HepG2 (cell line): ENCODE results near the gene THOC1. TPM values are rescaled to one million over a fixed set of nuclear protein-coding genes. Genes with fewer than 3 reads are reported as not detected.
A peak's percentile ranks its signal among the peaks of the same experiment; 100 is the strongest.

Source experiments
- AGO1 ChIP-seq: fragments of 200-400 bp; formaldehyde crosslinking; IDR thresholded peaks from 2 replicates; pipeline ENCODE4 v1.6.1; 2017; ENCODE audit warnings: mild to moderate bottlenecking, low read depth, low read length, moderate library complexity; ENCODE audit not compliant: poor library complexity, severe bottlenecking
- CC2D1A ChIP-seq: sonication (generic); formaldehyde crosslinking; IDR thresholded peaks from 2 replicates; pipeline ENCODE4 v1.8.1; 2023; ENCODE audit warnings: mild to moderate bottlenecking, missing genetic modification reagents
- EEA1 ChIP-seq: sonication (generic); formaldehyde crosslinking; IDR thresholded peaks from 2 replicates; pipeline ENCODE4 v1.5.1; 2020; ENCODE audit warnings: mild to moderate bottlenecking, missing genetic modification reagents, borderline replicate concordance
- NCOA1 ChIP-seq: sonication (generic); formaldehyde crosslinking; IDR thresholded peaks from 2 replicates; pipeline ENCODE4 v1.9.0; 2021; ENCODE audit warnings: missing genetic modification reagents
- SALL2 ChIP-seq: sonication (generic); formaldehyde crosslinking; IDR thresholded peaks from 2 replicates; pipeline ENCODE4 v1.8.1; 2023; ENCODE audit warnings: mild to moderate bottlenecking, missing genetic modification reagents, inconsistent platforms
- ZFP90 ChIP-seq: sonication (generic); formaldehyde crosslinking; IDR thresholded peaks from 2 replicates; pipeline ENCODE4 v1.8.0; 2022; ENCODE audit warnings: missing genetic modification reagents, mild to moderate bottlenecking, inconsistent platforms, borderline replicate concordance
- ZNF292 ChIP-seq: sonication (generic); formaldehyde crosslinking; IDR thresholded peaks from 2 replicates; pipeline ENCODE4 v1.8.1; 2022; ENCODE audit warnings: mild to moderate bottlenecking, low read depth, missing genetic modification reagents, borderline replicate concordance
- polyA plus RNA-seq, 8 experiments: library from polyadenylated mRNA; depleted of rRNA in 3 of 8; stranded (reverse) in 7 of 8; unstranded in 1 of 8; fragments of >200 nt; fragmentation: Illumina TruSeq in 4 of 8; extraction: Trizol in 4 of 8; gene quantifications; 2 replicates each; pipeline versions ENCODE4 v1.2.1 to v1.2.3, GENCODE V29; 2011 to 2016; ENCODE audit warnings: low read depth in 4 of 8, missing spikeins in 1 of 8, mixed read lengths in 1 of 8; ENCODE audit not compliant: insufficient read depth in 1 of 8
- total RNA-seq, 5 experiments: library from RNA; depleted of rRNA; stranded (reverse); fragments of >200 nt; fragmentation: Illumina TruSeq; extraction: Trizol; gene quantifications; 2 replicates each; pipeline ENCODE4 v1.2.3, GENCODE V29; 2016; ENCODE audit warnings: low read depth in 1 of 5
- TF ChIP-seq, protein P1 (sequence below): sonication (generic); formaldehyde crosslinking; IDR thresholded peaks from 2 replicates; pipeline ENCODE4 v1.4.0; 2020; ENCODE audit warnings: mild to moderate bottlenecking, missing genetic modification reagents
- TF ChIP-seq, protein P2 (sequence below): sonication (generic); formaldehyde crosslinking; IDR thresholded peaks from 2 replicates; pipeline ENCODE4 v1.4.0; 2020; ENCODE audit warnings: missing genetic modification reagents
- TF ChIP-seq, protein P3 (sequence below): sonication (generic); formaldehyde crosslinking; IDR thresholded peaks from 2 replicates; pipeline ENCODE4 v1.5.1; 2020; ENCODE audit warnings: mild to moderate bottlenecking, missing genetic modification reagents, borderline replicate concordance
- TF ChIP-seq, protein P4 (sequence below): sonication (generic); formaldehyde crosslinking; IDR thresholded peaks from 2 replicates; pipeline ENCODE4 v1.4.0; 2020; ENCODE audit warnings: missing genetic modification reagents
- TF ChIP-seq, protein P5 (sequence below): IDR thresholded peaks from 2 replicates; pipeline ENCODE4 v1.6.1; 2016; ENCODE audit warnings: control low read depth

Gene THOC1
- total and polyA plus RNA-seq, 2 of the 13 experiments (the other 11 are each of a cell fraction or from before 2014, with no cell fraction given) = 40.6 to 56.7 TPM

DNA sequence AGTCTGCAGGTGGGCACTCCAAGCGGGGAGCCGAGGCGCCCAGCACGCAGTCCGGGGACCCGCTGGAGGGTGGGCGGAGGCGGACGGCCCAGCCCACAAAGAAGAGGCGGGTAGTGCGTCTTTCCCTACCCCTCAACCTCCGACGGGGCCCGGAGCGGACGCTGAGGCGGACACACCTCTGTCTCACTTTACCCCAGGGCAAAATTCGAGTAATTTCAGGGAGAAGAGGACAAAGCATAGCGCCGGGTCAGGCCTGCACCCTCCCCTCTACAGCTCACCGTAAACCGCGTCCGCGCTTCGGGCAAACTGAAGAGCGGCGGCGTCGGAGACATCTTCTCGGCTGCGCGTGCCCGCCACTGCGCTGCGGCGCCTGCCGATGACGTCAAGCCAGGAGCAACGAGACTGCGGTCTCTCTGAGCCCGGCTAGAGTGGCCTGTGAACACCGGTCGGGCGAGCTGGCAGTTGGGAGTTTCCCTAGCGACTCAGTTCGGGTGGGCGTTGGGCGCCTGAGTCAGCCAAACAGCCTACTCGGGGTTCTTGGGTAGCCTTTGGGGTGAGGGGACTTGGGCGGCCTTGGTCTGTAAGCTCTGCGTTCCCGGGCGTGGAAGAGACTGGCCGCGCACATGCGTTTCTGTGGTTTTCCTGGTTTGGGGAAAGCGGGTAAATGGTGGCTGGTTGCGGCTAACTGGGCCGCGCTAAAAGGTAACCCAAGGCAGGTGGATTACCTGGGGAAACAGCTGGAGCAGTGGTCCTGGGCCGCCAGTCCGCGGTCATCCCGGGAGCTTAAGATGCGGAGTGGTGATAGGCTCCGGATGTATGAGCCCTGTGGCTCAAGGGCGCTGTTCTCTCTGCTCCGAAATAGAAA lies at the start of gene THOC1 (continued):
- TF ChIP-seq ZNF292 (CRISPR knock-in tag) = peak; percentile 61; the same call in 1 of the 2 replicates
- TF ChIP-seq, protein P1, sequence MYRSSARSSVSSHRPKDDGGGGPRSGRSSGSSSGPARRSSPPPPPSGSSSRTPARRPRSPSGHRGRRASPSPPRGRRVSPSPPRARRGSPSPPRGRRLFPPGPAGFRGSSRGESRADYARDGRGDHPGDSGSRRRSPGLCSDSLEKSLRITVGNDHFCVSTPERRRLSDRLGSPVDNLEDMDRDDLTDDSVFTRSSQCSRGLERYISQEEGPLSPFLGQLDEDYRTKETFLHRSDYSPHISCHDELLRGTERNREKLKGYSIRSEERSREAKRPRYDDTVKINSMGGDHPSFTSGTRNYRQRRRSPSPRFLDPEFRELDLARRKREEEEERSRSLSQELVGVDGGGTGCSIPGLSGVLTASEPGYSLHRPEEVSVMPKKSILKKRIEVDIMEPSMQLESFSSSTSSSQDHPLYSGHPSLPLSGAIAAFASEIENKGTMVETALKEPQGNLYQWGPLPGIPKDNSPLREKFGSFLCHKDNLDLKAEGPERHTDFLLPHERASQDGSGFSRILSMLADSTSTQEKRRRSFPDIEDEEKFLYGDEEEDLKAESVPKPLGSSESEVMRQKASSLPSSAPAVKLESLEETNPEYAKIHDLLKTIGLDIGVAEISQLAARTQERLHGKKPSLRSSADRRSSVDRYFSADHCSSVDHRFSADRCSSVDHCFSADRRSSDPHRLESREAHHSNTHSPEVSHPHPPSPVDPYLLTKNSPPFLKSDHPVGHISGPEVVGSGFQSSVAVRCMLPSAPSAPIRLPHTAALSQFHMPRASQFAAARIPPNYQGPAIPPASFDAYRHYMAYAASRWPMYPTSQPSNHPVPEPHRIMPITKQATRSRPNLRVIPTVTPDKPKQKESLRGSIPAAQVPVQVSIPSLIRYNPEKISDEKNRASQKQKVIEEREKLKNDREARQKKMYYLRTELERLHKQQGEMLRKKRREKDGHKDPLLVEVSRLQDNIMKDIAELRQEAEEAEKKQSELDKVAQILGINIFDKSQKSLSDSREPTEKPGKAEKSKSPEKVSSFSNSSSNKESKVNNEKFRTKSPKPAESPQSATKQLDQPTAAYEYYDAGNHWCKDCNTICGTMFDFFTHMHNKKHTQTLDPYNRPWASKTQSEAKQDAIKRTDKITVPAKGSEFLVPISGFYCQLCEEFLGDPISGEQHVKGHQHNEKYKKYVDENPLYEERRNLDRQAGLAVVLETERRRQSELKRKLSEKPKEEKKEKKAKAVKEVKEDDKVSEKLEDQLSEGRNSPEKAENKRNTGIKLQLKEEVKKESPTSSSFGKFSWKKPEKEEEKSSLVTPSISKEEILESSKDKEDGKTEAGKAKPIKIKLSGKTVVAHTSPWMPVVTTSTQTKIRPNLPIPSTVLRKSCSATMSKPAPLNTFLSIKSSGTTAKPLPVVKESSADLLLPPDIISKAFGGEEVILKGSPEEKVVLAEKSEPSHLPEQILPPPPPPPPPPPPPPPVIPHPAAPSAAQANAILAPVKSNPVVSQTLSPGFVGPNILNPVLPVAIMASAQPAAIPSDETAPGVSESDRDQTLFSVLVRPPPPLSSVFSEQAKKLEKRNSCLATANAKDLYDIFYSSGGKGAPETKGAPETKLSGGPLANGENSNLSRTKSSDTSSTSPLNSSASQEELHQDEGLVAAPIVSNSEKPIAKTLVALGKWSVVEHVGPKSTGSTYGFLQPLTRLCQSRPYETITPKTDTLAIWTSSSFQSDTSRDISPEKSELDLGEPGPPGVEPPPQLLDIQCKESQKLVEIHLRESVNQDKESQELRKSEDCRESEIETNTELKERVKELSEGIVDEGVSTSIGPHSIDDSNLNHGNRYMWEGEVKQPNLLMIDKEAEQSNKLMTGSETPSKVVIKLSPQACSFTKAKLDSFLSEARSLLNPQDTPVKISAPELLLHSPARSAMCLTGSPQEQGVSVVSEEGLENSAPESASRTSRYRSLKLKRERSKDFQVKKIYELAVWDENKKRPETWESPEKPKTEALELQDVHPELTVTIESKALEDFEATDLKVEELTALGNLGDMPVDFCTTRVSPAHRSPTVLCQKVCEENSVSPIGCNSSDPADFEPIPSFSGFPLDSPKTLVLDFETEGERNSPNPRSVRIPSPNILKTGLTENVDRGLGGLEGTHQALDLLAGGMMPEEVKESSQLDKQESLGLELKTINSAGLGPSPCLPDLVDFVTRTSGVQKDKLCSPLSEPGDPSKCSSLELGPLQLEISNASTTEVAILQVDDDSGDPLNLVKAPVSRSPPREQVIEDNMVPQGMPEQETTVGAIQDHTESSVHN (CRISPR knock-in tag) = no peak
- no peak for TF ChIP-seq AGO1
- TF ChIP-seq NCOA1 (CRISPR knock-in tag) = no peak; the same call in 1 of the 2 replicates
- TF ChIP-seq, protein P2, sequence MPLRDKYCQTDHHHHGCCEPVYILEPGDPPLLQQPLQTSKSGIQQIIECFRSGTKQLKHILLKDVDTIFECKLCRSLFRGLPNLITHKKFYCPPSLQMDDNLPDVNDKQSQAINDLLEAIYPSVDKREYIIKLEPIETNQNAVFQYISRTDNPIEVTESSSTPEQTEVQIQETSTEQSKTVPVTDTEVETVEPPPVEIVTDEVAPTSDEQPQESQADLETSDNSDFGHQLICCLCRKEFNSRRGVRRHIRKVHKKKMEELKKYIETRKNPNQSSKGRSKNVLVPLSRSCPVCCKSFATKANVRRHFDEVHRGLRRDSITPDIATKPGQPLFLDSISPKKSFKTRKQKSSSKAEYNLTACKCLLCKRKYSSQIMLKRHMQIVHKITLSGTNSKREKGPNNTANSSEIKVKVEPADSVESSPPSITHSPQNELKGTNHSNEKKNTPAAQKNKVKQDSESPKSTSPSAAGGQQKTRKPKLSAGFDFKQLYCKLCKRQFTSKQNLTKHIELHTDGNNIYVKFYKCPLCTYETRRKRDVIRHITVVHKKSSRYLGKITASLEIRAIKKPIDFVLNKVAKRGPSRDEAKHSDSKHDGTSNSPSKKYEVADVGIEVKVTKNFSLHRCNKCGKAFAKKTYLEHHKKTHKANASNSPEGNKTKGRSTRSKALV (CRISPR knock-in tag) = no peak; the same call in 1 of the 2 replicates
- peak; percentile 37; the same call in 1 of the 2 replicates for TF ChIP-seq ZFP90 (CRISPR knock-in tag)
- TF ChIP-seq, protein P3, sequence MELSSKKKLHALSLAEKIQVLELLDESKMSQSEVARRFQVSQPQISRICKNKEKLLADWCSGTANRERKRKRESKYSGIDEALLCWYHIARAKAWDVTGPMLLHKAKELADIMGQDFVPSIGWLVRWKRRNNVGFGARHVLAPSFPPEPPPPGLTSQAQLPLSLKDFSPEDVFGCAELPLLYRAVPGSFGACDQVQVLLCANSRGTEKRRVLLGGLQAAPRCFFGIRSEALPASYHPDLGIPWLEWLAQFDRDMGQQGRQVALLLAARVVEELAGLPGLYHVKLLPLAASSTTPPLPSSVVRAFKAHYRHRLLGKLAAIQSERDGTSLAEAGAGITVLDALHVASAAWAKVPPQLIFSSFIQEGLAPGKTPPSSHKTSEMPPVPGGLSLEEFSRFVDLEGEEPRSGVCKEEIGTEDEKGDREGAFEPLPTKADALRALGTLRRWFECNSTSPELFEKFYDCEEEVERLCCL (CRISPR knock-in tag) = 0 out of 2 replicates have a peak, but pooled peaks have one; percentile 54
- TF ChIP-seq, protein P4, sequence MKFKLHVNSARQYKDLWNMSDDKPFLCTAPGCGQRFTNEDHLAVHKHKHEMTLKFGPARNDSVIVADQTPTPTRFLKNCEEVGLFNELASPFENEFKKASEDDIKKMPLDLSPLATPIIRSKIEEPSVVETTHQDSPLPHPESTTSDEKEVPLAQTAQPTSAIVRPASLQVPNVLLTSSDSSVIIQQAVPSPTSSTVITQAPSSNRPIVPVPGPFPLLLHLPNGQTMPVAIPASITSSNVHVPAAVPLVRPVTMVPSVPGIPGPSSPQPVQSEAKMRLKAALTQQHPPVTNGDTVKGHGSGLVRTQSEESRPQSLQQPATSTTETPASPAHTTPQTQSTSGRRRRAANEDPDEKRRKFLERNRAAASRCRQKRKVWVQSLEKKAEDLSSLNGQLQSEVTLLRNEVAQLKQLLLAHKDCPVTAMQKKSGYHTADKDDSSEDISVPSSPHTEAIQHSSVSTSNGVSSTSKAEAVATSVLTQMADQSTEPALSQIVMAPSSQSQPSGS (CRISPR knock-in tag) = peak; percentile 91
- TF ChIP-seq CC2D1A (CRISPR knock-in tag) = no peak
- peak; percentile 74 for TF ChIP-seq SALL2 (CRISPR knock-in tag)
- TF ChIP-seq, protein P5, sequence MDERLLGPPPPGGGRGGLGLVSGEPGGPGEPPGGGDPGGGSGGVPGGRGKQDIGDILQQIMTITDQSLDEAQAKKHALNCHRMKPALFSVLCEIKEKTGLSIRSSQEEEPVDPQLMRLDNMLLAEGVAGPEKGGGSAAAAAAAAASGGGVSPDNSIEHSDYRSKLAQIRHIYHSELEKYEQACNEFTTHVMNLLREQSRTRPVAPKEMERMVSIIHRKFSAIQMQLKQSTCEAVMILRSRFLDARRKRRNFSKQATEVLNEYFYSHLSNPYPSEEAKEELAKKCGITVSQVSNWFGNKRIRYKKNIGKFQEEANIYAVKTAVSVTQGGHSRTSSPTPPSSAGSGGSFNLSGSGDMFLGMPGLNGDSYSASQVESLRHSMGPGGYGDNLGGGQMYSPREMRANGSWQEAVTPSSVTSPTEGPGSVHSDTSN = no peak
- TF ChIP-seq EEA1 (CRISPR knock-in tag) = no peak
